ENCODE measurements around the gene KDF1.
"Not testable (repeated sequence)": the region's sequence is repeated elsewhere in the genome, so short reads cannot be mapped to it uniquely, and the experiment has no call there.

The KDF1 gene

DNA sequence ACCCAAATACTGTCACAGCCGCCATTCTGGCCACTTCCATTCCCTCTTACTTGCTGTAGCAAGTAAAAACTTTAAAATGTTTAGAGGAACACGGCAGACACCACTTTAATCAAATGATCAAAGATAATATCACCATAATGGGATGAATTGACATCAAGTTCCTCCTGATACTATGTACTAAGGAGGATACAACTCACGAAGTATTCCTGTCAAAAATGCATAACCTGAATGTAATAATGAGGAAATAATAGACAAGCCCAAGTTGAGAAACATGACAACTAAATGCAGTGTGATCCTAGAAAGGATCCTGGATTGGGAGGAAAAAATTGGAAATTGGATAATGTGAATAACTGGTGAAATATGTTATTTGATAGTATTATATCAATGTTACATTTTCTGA, 3.9 kb downstream of the KDF1 start:
- no peak for DNase-seq (ENCODE audit: low read depth in 2 of 2)

DNA sequence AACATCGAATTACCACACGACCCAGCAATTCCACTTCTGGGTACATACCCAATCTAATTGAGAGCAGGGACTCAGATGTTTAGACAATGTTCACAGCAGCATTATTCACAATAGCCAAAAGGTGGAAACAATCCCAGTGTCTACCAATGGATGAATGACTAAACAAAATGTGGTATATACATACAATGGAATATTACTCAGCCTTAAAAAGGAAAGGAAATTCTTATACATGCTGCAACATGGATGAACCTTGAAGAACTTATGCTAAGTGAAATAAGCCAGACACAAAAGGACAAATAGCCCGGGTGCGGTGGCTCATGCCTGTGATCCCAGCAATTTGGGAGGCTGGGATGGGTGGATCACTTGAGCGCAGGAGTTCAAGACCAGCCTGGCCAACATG, 6.9 kb downstream of the KDF1 start:
- no peak for DNase-seq (ENCODE audit: low read depth in 2 of 2)

DNA sequence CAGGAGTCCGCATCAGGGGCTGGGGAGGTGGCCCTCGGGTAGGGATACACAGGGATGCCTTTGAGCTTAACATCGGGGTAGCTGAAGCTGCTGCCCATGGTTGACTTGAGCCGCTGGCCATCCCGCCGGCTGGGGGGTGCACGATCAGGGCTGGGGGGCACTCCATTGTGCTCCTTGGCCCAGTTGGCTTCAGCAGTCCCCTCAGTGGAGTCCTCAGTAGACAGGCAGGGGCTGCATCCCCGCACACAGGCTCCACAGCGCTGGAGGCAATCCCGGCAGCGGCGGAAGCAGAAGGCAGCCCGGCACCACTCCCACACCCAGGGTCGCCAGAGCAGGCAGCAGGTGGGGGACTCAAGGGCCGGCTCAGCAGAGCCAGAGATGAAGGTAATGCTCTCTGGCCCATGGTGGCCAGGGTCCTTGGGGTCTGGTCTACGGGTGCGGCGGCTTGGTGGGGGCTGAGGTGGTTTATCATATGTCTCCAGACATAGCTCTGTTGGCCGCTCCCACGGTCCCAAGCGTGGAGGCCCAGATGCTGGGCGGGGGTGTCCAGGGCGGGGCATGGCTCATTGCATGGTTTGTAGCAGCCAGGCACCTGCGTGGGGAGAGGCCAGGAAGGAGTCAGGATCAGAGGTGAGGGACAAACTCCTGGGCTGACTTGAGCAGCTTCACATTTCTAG, 8.3 kb downstream of the KDF1 start:
- no peak for DNase-seq (ENCODE audit: low read depth in 2 of 2)

DNA sequence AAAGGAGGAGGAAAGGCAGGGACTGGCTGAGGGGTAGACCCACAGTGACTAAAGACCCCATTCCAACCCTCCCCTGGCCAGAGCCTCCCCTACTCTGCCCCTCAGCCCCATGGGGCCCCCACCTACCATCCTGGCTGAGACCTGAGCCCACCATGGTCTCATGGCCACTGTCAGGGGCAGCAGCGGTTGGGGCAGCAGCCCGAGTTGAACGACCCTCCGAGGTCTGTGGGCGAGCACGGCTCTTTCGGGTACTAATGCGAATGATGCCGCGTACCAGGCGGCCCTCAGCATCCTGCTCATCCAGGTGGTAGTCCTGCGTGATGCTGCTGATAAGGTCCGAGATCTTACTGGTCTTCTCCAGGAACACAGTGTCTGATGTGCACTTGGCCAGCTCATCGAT, 9.1 kb downstream of the KDF1 start:
- no peak for DNase-seq (ENCODE audit: low read depth in 2 of 2)

DNA sequence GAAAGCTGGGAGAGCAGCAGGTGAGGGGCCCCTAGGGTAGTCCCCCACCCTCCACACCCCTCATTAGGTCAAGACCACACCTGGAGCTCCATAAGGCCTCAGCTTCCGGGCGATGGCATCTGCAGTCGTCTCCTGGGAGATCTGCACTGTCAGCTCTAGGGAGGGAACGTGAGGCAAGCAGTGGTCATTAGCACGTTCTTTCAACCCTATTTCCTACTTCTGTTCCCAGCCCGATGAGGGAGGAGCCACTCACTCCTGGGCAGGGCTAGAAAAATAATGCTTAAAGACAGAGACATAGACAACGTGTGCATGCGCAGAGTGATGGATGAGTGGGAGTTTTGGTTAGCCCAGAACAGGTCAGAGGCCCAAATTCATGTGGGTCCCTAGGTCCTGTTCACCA, 9.7 kb downstream of the KDF1 start:
- no peak for DNase-seq (ENCODE audit: low read depth in 2 of 2)

DNA sequence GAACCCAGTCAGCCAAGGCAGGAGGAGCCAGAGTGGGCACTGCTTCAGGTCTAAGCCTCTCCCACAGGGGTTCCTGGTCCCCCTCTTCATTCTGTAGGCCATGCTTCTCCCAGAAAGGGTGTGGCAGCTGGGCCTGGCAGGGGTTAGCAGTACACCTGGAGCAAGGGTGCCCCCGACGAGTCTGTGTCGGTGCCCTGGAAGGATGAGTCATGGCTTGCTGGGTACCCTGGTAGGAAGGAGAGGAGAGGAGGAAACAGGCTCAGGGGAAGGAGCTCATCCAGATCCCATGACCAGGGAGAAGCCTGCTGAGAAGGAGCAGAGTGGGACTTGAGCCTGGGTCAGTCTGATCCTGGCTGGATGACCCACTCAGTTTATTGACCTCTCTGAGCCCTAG, 10.3 kb downstream of the KDF1 start:
- no peak for DNase-seq (ENCODE audit: low read depth in 2 of 2)

DNA sequence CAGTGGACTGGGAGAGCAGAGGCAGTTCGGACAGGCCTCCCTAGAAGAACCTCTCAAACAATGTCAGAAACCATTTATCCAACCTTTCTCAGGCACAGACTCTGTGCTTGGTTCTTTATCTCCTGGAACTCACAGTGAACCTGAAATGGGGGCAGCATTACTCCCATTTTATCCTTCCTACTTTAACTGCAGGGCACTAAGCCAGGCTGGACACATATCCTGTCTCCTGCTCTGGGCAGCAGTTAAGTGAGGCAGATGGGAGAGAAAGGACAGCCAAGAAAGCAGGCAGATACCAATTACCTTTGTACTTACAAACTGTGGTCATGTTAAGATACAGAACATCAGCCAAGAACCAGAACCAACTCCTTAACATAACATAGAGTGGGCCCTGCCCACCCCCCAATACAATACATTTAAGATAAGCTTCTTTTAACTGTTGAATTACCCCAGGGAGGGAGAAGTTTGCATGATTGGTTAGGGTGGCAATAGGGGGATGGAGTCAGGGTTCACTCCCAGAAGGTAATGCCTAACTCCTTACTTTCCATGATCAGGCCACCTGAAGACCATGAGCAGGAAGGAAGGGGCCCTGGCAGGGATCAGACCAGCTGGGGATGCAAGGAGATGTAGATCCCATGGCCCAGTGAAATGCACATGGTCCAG, 10.9 kb downstream of the KDF1 start:
- DNase-seq (ENCODE audit: low read depth in 2 of 2): no peak

DNA sequence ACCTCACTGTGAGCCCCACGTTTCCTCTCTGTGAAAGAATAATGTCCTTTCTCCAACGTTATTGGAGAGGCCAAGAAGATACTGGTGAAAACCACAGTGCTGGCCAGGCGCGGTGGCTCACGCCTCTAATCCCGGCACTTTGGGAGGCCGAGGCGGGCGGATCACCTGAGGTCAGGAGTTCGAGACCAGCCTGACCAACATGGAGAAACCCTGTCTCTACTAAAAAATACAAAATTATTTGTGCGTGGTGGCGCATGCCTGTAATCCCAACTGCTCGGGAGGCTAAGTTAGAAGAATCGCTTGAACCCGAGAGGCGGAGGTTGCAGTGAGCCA, 11.6 kb downstream of the KDF1 start:
- not testable (repeated sequence) for DNase-seq (ENCODE audit: low read depth in 2 of 2)

DNA sequence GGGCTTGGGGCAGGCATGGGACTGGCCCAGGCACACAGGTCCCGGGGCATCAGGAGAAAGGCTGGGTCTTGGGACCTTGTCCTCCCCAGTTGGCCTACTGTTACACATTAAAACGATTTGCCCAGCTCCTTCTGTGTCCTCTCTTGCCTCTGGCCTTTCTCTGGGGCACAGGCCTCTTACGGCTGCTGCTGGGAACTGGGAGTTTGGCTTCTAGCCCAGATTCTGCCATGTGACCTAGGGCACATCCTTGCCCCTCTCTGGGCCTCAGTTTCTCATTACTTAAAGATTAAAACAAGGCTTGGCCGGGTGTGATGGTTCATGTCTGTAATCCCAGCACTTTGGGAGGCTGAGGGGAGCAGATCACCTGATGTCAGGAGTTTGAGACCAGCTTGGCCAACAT, 14.0 kb downstream of the KDF1 start:
- no peak for DNase-seq (ENCODE audit: low read depth in 2 of 2)

DNA sequence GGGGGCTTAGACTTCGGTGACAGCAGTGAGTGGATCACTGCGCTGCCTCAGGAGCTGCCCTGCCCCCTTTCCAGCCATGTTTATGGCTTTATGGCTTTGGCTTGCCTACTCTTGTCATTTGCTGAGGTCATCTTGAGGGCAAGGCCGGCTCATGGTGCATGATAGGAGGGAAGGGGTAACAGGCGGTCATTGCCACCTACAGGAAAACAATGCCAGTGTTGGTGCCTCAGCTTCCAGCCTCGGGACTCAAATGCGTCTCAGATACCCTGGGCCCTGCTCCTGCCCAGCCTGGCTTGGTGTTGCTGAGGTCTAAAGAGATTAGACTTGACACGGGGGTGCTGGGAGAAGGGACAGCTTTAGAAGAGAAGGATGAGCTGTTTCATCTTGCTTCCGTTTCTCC, 14.5 kb downstream of the KDF1 start:
- no peak for DNase-seq (ENCODE audit: low read depth in 2 of 2)

DNA sequence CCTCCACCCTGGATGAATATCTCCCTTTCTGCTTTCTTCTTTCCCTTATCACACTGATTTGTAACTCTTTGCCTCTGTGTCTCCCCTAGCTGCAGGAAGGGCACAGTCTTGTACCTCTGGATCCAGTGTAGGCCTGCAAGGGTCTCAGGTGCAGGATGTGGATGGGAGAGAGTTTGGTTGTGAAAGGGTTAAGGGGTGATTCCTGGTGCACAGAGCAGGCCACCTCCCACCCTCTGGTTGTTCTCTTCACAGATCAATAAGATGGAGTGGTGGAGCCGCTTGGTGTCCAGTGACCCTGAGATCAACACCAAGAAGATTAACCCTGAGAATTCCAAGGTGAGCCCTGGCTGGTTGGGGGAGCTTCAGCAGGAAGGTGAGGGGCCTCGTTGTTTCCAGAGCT, 15.1 kb downstream of the KDF1 start:
- no peak for DNase-seq (ENCODE audit: low read depth in 2 of 2)

DNA sequence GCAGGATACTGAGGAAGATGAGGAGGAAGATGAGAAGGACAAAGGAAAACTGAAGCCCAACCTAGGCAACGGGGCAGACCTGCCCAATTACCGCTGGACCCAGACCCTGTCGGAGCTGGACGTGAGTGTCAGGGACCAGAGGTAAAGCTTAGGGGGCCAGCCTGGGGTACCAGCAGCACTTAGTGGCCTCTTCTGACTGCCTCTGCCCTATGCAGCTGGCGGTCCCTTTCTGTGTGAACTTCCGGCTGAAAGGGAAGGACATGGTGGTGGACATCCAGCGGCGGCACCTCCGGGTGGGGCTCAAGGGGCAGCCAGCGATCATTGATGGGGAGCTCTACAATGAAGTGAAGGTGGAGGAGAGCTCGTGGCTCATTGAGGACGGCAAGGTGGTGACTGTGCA, 17.6 kb downstream of the KDF1 start:
- no peak for DNase-seq (ENCODE audit: low read depth in 2 of 2)

DNA sequence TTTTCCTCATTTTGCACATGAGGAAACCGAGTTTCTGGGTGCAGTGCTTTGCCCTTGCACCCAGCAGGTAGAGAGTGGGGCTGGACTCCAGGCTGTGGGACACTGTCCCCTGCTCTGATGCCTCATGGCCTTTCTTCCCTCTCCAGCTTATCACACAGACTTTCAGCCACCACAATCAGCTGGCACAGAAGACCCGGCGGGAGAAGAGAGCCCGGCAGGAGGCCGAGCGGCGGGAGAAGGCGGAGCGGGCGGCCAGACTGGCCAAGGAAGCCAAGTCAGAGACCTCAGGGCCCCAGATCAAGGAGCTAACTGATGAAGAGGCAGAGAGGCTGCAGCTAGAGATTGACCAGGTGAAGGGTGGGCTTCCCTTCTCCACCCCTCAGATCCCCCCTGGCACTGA, 19.0 kb downstream of the KDF1 start:
- DNase-seq (ENCODE audit: low read depth in 2 of 2): no peak

DNA sequence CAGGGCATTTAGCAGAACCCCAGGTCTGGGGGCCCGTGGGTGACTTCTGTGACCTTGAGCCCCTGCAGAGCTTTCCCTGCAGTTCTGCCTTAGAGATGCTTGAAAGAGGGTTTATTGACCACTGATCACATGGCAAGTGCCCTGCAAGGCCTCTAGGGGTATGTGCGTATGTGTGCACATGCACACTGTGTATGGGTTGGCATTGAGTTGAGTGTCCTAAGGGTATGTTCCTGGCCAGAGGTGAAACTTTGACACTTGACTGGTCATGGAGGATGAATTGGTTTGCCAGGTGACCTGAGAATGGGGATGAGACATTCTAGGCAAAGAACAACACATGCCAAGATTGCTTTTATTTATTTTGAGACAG, 21.6 kb downstream of the KDF1 start:
- DNase-seq (ENCODE audit: low read depth in 2 of 2): no peak

DNA sequence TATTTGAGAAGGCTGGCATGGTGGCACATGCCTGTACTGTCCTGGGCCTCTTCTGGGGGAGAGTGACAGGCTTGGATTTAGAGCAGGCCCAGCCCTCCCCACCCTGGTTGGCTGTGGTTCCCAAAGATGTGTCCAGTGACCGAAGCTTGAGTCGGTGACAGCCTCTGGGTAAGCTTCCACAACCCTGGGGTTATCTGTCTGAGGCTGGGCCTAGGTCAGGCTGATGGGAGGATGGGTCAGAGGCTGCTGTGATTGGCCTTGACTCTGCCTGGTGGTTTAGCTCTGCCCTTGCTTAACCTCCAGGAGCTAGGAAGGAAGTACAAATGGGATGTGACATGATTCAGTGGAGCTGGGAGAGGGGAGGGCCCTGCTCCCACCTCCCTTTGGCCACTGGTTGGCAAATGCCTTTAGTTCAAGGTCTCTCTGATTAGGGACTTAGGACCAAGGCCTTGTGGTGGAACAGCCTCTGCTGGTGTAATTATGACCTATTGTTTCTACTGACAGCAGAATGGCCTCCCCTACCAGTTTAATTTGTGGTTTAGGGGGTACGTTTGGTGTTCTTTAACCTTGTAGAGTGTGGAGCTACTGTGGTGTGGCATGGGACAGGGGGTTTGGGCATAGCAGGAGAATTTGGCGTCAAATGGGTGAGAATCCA, 22.1 kb downstream of the KDF1 start:
- no peak for DNase-seq (ENCODE audit: low read depth in 2 of 2)

DNA sequence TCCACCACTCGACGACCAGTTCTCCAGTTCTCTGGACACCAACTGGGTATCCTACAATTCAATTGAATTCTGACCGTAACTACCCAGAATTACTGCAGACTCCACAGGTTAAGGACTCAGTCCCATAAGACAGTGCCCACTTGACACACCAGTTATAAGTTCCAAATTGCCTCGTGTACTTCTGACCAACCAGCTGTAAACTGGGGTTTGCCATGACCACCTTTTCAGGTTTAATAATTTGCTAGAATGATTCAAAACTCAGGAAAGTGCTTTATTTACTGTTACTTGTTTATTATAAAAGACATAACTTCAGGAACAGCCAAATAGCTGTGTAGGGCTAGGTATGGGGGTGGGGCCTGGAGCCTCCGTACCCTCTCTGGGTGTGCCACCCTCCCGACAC, 23.4 kb downstream of the KDF1 start:
- no peak for DNase-seq (ENCODE audit: low read depth in 2 of 2)

DNA sequence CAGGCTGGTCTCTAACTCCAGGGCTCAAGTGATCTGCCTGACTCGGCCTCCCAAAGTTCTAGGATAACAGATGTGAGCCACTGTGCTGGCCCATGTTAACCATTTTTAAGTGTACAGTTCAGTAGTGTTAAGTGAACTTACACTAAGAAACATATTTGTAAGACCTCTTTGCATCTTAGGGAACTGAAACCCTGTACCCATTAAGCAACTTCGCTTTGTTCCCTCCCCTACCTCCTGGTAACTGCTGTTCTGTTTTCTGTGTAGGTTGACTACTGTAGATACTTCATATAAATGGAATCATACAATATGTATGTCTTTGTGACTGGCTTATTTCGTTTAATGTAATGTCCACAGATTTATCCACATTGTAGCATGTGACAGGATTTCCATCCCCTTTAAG, 27.7 kb downstream of the KDF1 start:
- no peak for DNase-seq (ENCODE audit: low read depth in 2 of 2)

DNA sequence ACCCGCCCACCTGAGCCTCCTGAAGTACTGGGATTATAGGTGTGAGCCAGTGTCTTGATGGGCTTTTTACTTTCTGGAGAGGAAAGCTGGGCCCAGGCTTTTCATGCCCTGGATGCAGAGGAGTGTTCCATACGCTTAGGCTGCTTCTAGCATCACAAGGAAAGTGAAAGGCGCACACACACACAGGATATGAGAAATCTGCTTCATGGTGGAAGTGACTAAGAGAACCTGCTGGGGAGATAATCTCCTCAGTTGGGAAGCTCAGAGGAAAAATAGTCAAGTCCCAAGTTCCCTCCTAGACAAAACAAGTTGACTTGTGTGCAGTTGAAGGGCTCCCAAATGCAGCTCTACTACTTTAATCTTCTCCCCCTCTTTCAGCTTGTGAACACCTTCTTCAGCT, 36.6 kb downstream of the KDF1 start:
- DNase-seq (ENCODE audit: low read depth in 2 of 2): no peak

DNA sequence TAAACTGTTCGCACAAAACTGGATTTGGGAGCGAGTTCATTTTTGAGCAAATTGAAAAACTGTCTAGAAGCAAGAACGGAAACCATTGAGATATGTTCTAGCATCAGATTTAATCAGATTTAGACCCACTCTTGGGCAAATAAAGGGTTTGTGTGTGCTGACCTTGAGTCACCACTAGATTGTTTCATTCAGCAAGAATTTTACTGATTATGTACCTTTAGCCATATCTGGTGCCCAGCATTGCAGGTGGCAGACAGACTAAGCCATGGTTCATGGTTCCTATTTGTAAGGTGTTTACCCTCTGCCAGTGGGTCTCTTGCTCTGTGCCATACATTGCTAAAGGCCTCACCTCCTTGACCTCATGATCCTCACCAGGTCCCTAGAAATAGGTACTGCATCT, 37.4 kb downstream of the KDF1 start:
- DNase-seq (ENCODE audit: low read depth in 2 of 2): no peak

DNA sequence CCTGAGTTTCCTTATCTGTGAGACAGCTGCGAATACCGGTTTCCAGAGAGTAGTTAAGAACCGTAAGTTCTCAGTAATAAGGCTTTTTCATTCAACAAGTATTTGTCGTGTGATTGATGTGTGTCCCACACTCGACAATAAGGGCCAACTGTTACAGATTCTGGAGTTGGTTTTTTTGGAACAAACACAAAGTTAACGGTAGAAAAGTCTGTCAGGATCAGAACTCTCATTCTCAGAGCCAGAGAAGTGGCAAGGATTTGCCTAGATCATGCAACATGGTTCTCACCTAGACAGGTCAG, 37.9 kb downstream of the KDF1 start:
- DNase-seq (ENCODE audit: low read depth in 2 of 2): no peak

DNA sequence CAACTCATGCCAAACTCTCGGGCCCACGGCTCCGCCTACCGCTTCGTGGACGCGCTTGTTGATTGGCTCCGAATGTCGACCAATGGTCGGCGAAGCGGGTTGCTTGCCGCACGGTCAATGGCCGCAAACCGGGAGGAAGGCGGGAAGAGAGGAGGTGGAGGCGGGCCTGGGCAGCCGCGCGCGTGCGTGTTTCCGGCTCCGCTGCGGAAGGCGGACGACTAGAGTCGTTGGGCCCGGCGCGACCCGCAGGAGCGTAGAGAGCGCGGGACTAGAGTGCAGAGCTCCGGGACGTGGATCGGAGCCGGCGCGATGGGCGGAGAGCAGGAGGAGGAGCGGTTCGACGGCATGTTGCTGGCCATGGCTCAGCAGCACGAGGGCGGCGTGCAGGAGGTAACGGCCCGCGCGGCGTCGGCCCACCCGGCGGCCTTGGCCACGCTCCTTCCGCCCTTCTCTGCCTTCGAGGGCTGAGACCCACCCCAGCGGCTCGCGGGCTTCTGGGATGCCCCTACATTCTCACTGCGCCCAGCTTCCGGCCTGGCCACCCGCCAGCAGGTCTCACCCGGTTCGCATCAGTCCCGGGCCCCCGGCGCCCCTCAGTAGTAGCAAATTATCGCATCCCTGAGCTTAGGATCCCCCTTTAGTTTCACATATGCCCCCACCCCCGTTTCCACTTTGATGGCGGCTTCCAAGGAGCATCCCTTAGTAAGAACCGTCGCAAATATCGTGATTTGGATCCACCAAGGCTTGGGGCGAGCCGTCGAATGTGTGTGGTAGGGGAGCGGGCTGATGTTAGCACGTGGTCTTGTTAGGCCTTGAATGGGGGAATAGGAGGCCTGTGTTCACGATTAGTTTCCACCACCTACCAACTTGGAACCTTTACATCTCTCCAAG, 38.5 kb downstream of the KDF1 start, which contains the start of gene NUDC:
Gene NUDC (plus strand): TSS at position 204 of the 891 bp plus-strand sequence. CDS start 106 bp downstream, at position 310.
- peak; percentile 94 to 96 for DNase-seq (ENCODE audit: low read depth in 2 of 2)

DNA sequence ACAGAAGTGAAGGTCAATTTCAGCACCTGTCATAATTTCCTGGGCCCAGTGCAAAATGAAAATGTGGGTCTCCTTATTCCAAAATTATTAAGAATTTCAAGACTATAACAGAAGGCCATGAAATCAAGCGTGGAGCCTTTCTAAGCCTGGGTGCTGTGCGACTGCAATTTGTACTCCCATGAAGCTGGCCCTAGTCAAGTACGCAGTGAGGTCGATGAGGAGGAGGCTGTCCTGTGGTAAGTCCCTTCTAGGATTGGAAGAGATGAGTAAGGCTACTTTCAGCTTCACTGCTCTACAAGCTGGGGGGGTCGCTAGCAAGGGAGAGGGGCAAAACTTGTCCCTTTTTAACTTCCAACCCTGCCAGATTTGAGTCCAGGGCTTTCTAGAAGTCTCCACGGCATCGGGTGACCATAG, 39.1 kb downstream of the KDF1 start:
- no peak for DNase-seq (ENCODE audit: low read depth in 2 of 2)

All from stimulated activated CD8-positive, alpha-beta memory T cell treated with anti-CD3 and anti-CD28 coated beads, Interleukin-15, amount 100 ng/mL, for 48 hours (primary cell).